HepG2 (cell line): ENCODE results near the gene BEGAIN. TPM values are rescaled to one million over a fixed set of nuclear protein-coding genes. Genes with fewer than 3 reads are reported as not detected.

Experiments used
- ARID5B ChIP-seq: IDR thresholded peaks from 2 replicates; pipeline ENCODE4 v1.4.0; 2020; ENCODE audit warnings: mild to moderate bottlenecking, missing genetic modification reagents
- NBN ChIP-seq: fragments of 450-650 bp; conservative IDR thresholded peaks from 2 replicates; pipeline ENCODE4 v1.6.1; 2017
- ZMAT5 ChIP-seq: sonication (generic); formaldehyde crosslinking; IDR thresholded peaks from 2 replicates; pipeline ENCODE4 v1.5.0; 2020; ENCODE audit warnings: mild to moderate bottlenecking, low read depth, missing genetic modification reagents, borderline replicate concordance
- ZNF510 ChIP-seq: sonication (generic); formaldehyde crosslinking; IDR thresholded peaks from 2 replicates; pipeline ENCODE4 v1.4.0; 2020; ENCODE audit warnings: low read depth, mild to moderate bottlenecking, missing genetic modification reagents
- ZNF652 ChIP-seq: IDR thresholded peaks from 2 replicates; pipeline ENCODE4 v1.6.1; 2016; ENCODE audit warnings: low read depth, borderline replicate concordance
- polyA plus RNA-seq, 8 experiments: library from polyadenylated mRNA; depleted of rRNA in 3 of 8; stranded (reverse) in 7 of 8; unstranded in 1 of 8; fragments of >200 nt; fragmentation: Illumina TruSeq in 4 of 8; extraction: Trizol in 4 of 8; gene quantifications; 2 replicates each; pipeline versions ENCODE4 v1.2.1 to v1.2.3, GENCODE V29; 2011 to 2016; ENCODE audit warnings: low read depth in 4 of 8, missing spikeins in 1 of 8, mixed read lengths in 1 of 8; ENCODE audit not compliant: insufficient read depth in 1 of 8
- total RNA-seq, 5 experiments: library from RNA; depleted of rRNA; stranded (reverse); fragments of >200 nt; fragmentation: Illumina TruSeq; extraction: Trizol; gene quantifications; 2 replicates each; pipeline ENCODE4 v1.2.3, GENCODE V29; 2016; ENCODE audit warnings: low read depth in 1 of 5
- TF ChIP-seq, protein P1 (sequence below): sonication (generic); formaldehyde crosslinking; IDR thresholded peaks from 2 replicates; pipeline ENCODE4 v1.4.0; 2020; ENCODE audit warnings: missing genetic modification reagents
- TF ChIP-seq, protein P2 (sequence below): sonication (generic); formaldehyde crosslinking; IDR thresholded peaks from 2 replicates; pipeline ENCODE4 v1.5.1; 2020; ENCODE audit warnings: missing genetic modification reagents, mild to moderate bottlenecking, borderline replicate concordance

The BEGAIN gene
- total and polyA plus RNA-seq, 2 of the 13 experiments (the other 11 are each of a cell fraction or from before 2014, with no cell fraction given) = not detected

GRCh38 chr14:100538351-100539002 is 48.7 kb downstream of the BEGAIN start (continued):
- TF ChIP-seq, protein P1, sequence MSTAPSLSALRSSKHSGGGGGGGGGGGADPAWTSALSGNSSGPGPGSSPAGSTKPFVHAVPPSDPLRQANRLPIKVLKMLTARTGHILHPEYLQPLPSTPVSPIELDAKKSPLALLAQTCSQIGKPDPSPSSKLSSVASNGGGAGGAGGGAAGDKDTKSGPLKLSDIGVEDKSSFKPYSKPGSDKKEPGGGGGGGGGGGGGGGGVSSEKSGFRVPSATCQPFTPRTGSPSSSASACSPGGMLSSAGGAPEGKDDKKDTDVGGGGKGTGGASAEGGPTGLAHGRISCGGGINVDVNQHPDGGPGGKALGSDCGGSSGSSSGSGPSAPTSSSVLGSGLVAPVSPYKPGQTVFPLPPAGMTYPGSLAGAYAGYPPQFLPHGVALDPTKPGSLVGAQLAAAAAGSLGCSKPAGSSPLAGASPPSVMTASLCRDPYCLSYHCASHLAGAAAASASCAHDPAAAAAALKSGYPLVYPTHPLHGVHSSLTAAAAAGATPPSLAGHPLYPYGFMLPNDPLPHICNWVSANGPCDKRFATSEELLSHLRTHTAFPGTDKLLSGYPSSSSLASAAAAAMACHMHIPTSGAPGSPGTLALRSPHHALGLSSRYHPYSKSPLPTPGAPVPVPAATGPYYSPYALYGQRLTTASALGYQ (CRISPR knock-in tag) = no peak
- TF ChIP-seq ZNF652 (CRISPR knock-in tag) (no peak), NBN (no peak), ZNF510 (CRISPR knock-in tag) (no peak), ARID5B (CRISPR knock-in tag) (no peak), ZMAT5 (no peak)
- TF ChIP-seq, protein P2, sequence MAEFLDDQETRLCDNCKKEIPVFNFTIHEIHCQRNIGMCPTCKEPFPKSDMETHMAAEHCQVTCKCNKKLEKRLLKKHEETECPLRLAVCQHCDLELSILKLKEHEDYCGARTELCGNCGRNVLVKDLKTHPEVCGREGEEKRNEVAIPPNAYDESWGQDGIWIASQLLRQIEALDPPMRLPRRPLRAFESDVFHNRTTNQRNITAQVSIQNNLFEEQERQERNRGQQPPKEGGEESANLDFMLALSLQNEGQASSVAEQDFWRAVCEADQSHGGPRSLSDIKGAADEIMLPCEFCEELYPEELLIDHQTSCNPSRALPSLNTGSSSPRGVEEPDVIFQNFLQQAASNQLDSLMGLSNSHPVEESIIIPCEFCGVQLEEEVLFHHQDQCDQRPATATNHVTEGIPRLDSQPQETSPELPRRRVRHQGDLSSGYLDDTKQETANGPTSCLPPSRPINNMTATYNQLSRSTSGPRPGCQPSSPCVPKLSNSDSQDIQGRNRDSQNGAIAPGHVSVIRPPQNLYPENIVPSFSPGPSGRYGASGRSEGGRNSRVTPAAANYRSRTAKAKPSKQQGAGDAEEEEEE = no peak
